Measurements from ENCODE around the gene MMEL1.

GRCh38 chr1:2546515-2547209 lies 86.2 kb downstream of the MMEL1 start:
- TF ChIP-seq REST (IDR thresholded peaks at IDR 0.05; ENCODE audit: low read depth) (no peak), RAD21 (IDR thresholded peaks at IDR 0.05; ENCODE audit: low read depth) (no peak), TCF12 (IDR thresholded peaks at IDR 0.05; ENCODE audit: low read depth) (peak; percentile 48; the same call in 1 of the 2 replicates), ZBTB7A (IDR thresholded peaks at IDR 0.05; ENCODE audit: low read depth) (no peak; the same call in 1 of the 2 replicates), EP300 (IDR thresholded peaks at IDR 0.05; ENCODE audit: borderline replicate concordance) (no peak; the same call in 1 of the 2 replicates), FOXM1 (IDR thresholded peaks at IDR 0.05; ENCODE audit: borderline replicate concordance, low read depth) (no peak), MAX (IDR thresholded peaks at IDR 0.05) (no peak; the same call in 1 of the 2 replicates), TAF1 (IDR thresholded peaks at IDR 0.05; ENCODE audit: low read depth) (no peak), USF1 (IDR thresholded peaks at IDR 0.05) (no peak), CREB1 (IDR thresholded peaks at IDR 0.05; ENCODE audit: low read depth) (no peak), CEBPB (IDR thresholded peaks at IDR 0.05) (no peak)
